ENCODE results near the gene PLCXD1. TPM values are rescaled to one million over a fixed set of nuclear protein-coding genes. Genes with fewer than 3 reads are reported as not detected.
"Not testable (repeated sequence)": the region's sequence is repeated elsewhere in the genome, so short reads cannot be mapped to it uniquely, and the experiment has no call there.

Gene PLCXD1
- total and polyA plus RNA-seq, 8 donors: 17.0 to 58.2 (median 36.7) TPM

GRCh38 chrX:275967-276580, 5.1 kb upstream of the PLCXD1 start:
- H3K4me3 ChIP-seq: peak overlapping the region; percentile 47 to 66
- intact Hi-C loops (cut with DNase I): no loop called here
- TF ChIP-seq, protein P1, sequence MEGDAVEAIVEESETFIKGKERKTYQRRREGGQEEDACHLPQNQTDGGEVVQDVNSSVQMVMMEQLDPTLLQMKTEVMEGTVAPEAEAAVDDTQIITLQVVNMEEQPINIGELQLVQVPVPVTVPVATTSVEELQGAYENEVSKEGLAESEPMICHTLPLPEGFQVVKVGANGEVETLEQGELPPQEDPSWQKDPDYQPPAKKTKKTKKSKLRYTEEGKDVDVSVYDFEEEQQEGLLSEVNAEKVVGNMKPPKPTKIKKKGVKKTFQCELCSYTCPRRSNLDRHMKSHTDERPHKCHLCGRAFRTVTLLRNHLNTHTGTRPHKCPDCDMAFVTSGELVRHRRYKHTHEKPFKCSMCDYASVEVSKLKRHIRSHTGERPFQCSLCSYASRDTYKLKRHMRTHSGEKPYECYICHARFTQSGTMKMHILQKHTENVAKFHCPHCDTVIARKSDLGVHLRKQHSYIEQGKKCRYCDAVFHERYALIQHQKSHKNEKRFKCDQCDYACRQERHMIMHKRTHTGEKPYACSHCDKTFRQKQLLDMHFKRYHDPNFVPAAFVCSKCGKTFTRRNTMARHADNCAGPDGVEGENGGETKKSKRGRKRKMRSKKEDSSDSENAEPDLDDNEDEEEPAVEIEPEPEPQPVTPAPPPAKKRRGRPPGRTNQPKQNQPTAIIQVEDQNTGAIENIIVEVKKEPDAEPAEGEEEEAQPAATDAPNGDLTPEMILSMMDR (IDR thresholded peaks at IDR 0.05): peak in 1 of 2 donors; percentile 32
- H3K27ac ChIP-seq: peak overlapping the region in 1 of 2 donors; percentile 70
- H3K36me3 ChIP-seq: no peaks in the 10 kb centered on the region
- H3K4me1 ChIP-seq: peaks cover 8 to 15% of the 10 kb centered on the region in 2 donors
- DNase-seq (peak in 3 of 4 donors; percentile 72 to 95 (median 86)), ATAC-seq (peak; percentile 99)
- H3K27me3 ChIP-seq: no peaks in the 10 kb centered on the region
- no peaks in the 10 kb centered on the region for H3K9me3 ChIP-seq

DNA sequence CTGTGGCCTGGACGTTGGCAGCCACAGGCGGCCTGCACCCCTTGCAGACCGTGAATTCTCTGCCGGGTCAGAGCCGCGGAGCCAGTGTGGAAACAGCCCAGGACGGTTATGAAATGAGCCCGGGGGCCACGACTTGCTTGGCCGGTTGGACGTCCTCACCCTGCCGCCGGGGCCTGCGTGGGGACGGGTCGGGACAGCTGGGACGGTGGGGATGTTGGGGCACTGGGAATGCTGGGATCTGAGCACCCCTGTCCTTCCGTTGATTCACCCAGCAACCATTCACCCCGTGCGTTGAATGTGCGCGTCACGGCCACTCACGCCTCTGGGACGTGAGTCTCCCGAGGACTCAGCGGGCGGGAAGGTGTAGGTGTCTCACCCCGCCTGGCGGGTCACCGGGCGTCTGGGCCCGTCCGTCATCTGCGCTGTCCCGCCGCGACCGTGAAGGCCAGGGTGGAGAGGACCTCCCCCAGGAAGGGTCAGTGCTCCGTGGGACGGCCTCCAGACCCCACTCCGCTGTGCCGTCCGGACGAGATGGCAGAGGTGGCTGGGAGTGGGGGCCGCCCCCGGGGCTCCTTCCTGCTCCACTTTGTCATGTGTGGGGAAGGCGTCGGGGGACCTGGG, 4.5 kb upstream of the PLCXD1 start:
- Histone ChIP-seq H3K4me3 (peak overlapping the region; percentile 47 to 66), H3K27ac (peak overlapping the region in 1 of 2 donors; percentile 70), H3K27me3 (no peaks in the 10 kb centered on the region), H3K36me3 (no peaks in the 10 kb centered on the region), H3K4me1 (peaks cover 8 to 15% of the 10 kb centered on the region in 2 donors), H3K9me3 (no peaks in the 10 kb centered on the region)
- ATAC-seq (peak; percentile 69), DNase-seq (peak in 2 of 4 donors; percentile 60 to 88)
- TF ChIP-seq, protein P1 (IDR thresholded peaks at IDR 0.05): no peak
- intact Hi-C loops (cut with DNase I): no loop called here

DNA sequence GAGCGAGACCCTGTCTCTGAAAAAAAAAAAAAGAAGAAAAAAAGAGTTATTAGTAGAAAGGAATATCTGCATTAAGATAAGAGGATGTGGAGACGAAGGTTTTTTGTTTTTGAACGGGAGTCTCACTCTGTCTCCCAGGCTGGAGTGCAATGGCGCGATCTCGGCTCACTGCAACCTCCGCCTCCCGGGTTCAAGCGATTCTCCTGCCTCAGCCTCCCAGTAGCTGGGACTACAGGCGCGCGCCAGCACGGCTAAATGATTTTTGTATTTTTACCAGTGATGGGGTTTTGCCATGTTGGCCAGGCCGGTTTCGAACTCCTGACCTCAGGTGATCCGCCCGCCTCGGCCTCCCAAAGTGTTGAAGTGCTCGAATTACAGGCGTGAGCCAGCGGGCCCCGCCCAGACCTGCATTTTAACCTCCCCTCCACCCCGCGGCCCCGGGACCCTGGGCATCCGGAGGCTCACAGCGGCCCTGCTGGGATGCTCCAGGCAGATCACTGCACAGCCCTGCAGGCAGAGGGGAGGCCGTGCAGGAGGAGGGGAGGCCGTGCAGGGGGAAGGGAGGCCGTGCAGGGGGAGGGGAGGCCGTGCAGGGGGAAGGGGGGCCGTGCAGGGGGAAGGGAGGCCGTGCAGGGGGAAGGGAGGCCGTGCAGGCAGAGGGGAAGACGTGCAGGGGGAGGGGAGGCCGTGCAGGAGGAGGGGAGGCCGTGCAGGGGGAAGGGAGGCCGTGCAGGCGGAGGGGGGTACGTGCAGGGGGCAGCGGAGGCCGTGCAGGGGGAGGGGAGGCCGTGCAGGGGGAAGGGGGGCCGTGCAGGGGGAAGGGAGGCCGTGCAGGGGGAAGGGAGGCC, 1.2 kb upstream of the PLCXD1 start:
- H3K9me3 ChIP-seq; H3K27ac ChIP-seq; H3K27me3 ChIP-seq; ATAC-seq; H3K4me3 ChIP-seq; intact Hi-C loops (cut with DNase I); H3K36me3 ChIP-seq: not testable (repeated sequence)
- peaks cover 8 to 15% of the 10 kb centered on the region in 2 donors for H3K4me1 ChIP-seq
- peak in 2 of 4 donors; percentile 32 to 71 for DNase-seq

DNA sequence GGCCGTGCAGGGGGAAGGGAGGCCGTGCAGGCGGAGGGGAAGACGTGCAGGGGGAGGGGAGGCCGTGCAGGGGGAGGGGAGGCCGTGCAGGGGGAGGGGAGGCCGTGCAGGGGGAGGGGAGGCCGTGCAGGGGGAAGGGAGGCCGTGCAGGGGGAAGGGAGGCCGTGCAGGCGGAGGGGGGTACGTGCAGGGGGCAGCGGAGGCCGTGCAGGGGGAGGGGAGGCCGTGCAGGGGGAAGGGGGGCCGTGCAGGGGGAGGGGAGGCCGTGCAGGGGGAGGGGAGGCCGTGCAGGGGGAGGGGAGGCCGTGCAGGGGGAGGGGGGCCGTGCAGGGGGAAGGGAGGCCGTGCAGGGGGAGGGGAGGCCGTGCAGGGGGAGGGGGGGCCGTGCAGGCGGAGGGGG, 459 bp upstream of the PLCXD1 start:
- H3K4me1 ChIP-seq; H3K4me3 ChIP-seq; H3K9me3 ChIP-seq; DNase-seq; H3K27ac ChIP-seq; H3K27me3 ChIP-seq; intact Hi-C loops (cut with DNase I); ATAC-seq: not testable (repeated sequence)
- H3K36me3 ChIP-seq: peaks cover 0 to 12% of the 10 kb centered on the region in 2 donors

- H3K4me1 ChIP-seq; H3K4me3 ChIP-seq; intact Hi-C loops (cut with DNase I); ATAC-seq; H3K27ac ChIP-seq; H3K9me3 ChIP-seq; H3K27me3 ChIP-seq; DNase-seq: not testable (repeated sequence)
- H3K36me3 ChIP-seq: peaks cover 0 to 18% of the 10 kb centered on the region in 2 donors
Observed at GRCh38 chrX:282000-282681, 960 bp downstream of the PLCXD1 start.

DNA sequence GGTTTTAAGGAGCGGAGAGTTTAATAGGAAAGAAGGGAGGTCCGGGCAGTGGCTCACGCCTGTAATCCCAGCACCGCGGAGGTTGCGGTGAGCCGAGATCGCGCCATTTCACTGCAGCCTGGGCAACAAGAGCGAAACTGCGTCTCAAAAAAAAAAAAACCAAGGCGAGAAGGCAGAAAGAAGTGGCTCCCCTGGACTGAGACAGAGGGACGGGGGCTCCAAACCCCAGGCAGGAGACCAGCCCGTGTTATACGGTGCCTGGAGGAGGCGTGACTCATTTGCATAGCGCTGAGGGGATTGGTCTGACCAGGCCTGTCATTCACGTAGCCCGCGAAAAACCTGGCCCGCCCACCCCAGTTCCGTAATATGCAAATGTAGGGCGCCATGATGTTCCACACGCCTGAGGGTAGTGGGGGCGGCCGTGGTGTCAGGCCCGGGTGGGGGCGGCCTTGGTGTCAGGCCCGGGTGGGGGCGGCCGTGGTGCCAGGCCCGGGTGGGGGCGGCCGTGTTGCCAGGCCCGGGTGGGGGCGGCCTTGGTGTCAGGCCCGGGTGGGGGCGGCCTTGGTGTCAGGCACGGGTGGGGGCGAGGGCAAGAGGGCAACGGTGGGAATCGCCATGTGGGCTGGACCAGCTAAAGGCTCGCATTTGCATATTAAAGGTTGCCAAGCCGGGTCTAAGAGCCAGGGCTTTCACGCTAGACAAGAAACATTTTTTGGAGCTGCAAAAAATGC, 2.1 kb downstream of the PLCXD1 start:
- Histone ChIP-seq H3K36me3 (peaks cover 0 to 24% of the 10 kb centered on the region in 2 donors), H3K9me3 (no peaks in the 10 kb centered on the region), H3K27ac (peak overlapping the region in 1 of 2 donors; percentile 8), H3K4me3 (peak overlapping the region; percentile 18 to 50), H3K4me1 (no peaks in the 10 kb centered on the region), H3K27me3 (no peaks in the 10 kb centered on the region)
- intact Hi-C loops (cut with DNase I): no loop called here
- TF ChIP-seq, protein P1 (IDR thresholded peaks at IDR 0.05): no peak
- peak; percentile 85 to 95 (median 91) for DNase-seq
- ATAC-seq: peak; percentile 98
